ENCODE results near the gene IFI16.
"Not testable (repeated sequence)": the region's sequence is repeated elsewhere in the genome, so short reads cannot be mapped to it uniquely, and the experiment has no call there.

Gene IFI16

DNA sequence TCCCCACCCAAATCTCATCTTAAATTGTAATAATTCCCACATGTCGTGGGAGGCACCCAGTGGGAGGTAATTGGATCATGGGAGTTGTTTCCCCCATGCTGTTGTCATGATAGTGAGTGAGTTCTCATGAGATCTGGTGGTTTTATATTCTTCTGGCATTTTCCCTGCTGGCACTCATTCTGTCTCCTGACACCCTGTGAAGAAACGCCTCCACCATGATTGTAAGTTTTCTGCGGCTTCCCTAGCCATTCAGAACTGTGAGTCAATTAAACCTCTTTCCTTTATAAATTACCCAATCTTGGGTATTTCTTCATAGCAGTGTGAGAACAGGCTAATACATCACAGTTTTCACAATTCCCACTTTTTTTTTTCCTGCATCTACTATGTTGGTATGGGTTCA lies 93.3 kb downstream of the IFI16 start:
- not testable (repeated sequence) for DNase-seq

All from C1 segment of cervical spinal cord (tissue), 14 donors.